SU-DHL-6 (cell line): ENCODE results near the gene ZNF552.
A peak's percentile ranks its signal among the peaks of the same experiment; 100 is the strongest.
"Not testable (repeated sequence)": the region's sequence is repeated elsewhere in the genome, so short reads cannot be mapped to it uniquely, and the experiment has no call there.

Experiments used
- H2AFZ ChIP-seq: fragments of 200-600 bp; sonication (generic); 2 replicates; pipeline ENCODE4 v1.6.1; 2014; ENCODE audit warnings: low read depth, mild to moderate bottlenecking, moderate library complexity, mixed read lengths, antibody characterized with exemption, low read length; ENCODE audit not compliant: severe bottlenecking
- H3F3A ChIP-seq: fragments of 200-600 bp; shearing (Covaris generic); 2 replicates; pipeline ENCODE4 v1.6.0; 2016; ENCODE audit warnings: antibody characterized with exemption, mild to moderate bottlenecking; ENCODE audit not compliant: insufficient read depth
- H3K27ac ChIP-seq: fragments of 200-600 bp; sonication (generic); 2 replicates; pipeline ENCODE4 v1.5.1; 2016; ENCODE audit warnings: low read depth, mild to moderate bottlenecking, low read length, moderate library complexity, mixed read lengths
- H3K27me3 ChIP-seq: fragments of 200-600 bp; sonication (generic), shearing (Covaris generic); 2 replicates; pipeline ENCODE4 v1.6.0; 2014; ENCODE audit warnings: mild to moderate bottlenecking, low read length
- H3K36me3 ChIP-seq: fragments of 200-600 bp; sonication (generic); 2 replicates; pipeline ENCODE4 v1.6.1; 2014; ENCODE audit warnings: mild to moderate bottlenecking, low read length, mixed read lengths
- H3K4me2 ChIP-seq: fragments of 300-600, 200-600 bp; shearing (Covaris generic), sonication (generic); 2 replicates; pipeline ENCODE4 v1.6.0; 2014; ENCODE audit warnings: low read length, low read depth, mild to moderate bottlenecking; ENCODE audit not compliant: poor library complexity, severe bottlenecking
- H3K4me3 ChIP-seq: fragments of 200-600 bp; sonication (generic); 2 replicates; pipeline ENCODE4 v1.5.1; 2014; ENCODE audit warnings: antibody characterized with exemption, low read length, mild to moderate bottlenecking, mixed read lengths; ENCODE audit not compliant: insufficient read depth, poor library complexity, severe bottlenecking
- H3K79me2 ChIP-seq: fragments of 200-600 bp; sonication (generic); 2 replicates; pipeline ENCODE4 v1.6.1; 2014; ENCODE audit warnings: mild to moderate bottlenecking, low read length, moderate library complexity; ENCODE audit not compliant: insufficient read depth
- H3K9ac ChIP-seq: fragments of 200-600 bp; sonication (generic); 2 replicates; pipeline ENCODE4 v1.7.0; 2014; ENCODE audit warnings: mild to moderate bottlenecking, low read length
- H3K9me2 ChIP-seq: fragments of 200-600 bp; sonication (generic); replicated peaks from 2 replicates; pipeline ENCODE4 v1.6.1; 2014; ENCODE audit warnings: low read length; ENCODE audit not compliant: insufficient read depth
- H3K9me3 ChIP-seq: fragments of 200-600 bp; sonication (generic); 2 replicates; pipeline ENCODE4 v1.6.1; 2014; ENCODE audit warnings: low read length, mixed read lengths; ENCODE audit not compliant: insufficient read depth
- H4K20me1 ChIP-seq: fragments of 200-600 bp; sonication (generic); 2 replicates; pipeline ENCODE4 v1.6.1; 2014; ENCODE audit warnings: low read depth, mild to moderate bottlenecking, antibody characterized with exemption, low read length, moderate library complexity, mixed read lengths
- EZH2phosphoT487 ChIP-seq: fragments of 200-600 bp; sonication (generic), shearing (Covaris generic); conservative IDR thresholded peaks from 2 replicates; pipeline ENCODE4 v1.6.1; 2018; ENCODE audit warnings: mild to moderate bottlenecking, antibody characterized with exemption, low read length, moderate library complexity, mixed read lengths
- TF ChIP-seq, protein P1 (sequence below): fragments of 200-600 bp; sonication (generic); IDR thresholded peaks from one replicate; pipeline ENCODE4 v1.5.1; 2017; ENCODE audit warnings: antibody characterized with exemption, mild to moderate bottlenecking, low read length, moderate library complexity; ENCODE audit not compliant: insufficient read depth, poor library complexity, severe bottlenecking

ZNF552 gene

DNA sequence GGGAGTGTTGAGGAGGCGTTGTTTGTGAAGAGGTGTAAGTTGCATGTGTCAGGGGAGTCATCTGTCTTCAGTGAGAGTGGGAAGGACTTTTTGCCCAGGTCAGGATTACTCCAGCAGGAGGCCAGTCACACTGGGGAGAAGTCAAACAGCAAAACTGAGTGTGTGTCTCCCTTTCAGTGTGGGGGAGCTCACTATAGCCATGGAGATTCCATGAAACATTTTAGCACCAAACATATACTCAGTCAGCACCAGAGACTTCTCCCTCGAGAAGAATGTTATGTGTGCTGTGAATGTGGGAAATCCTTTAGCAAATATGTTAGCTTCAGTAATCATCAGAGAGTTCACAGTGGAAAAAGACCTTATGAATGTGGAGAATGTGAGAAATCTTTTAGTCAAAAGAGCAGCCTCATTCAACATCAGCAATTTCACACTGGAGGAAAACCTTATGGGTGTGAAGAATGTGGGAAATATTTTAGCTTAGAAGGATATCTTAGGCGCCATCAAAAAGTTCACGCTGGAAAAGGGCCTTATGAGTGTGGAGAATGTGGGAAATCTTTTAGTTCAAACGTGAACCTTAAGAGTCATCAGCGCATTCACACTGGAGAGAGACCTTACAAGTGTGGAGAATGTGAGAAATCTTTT lies 26.5 kb upstream of the ZNF552 start:
- Histone ChIP-seq H3K9ac (no peak overlapping the region), H3K36me3 (0 out of 2 replicates have a peak, but pooled peaks cover 4% of the 10 kb centered on the region), H2AFZ (no peak overlapping the region), H4K20me1 (no peaks in the 10 kb centered on the region), H3K9me3 (no peaks in the 10 kb centered on the region), H3K27ac (no peak overlapping the region), H3K79me2 (peaks cover 53% of the 10 kb centered on the region), H3K9me2 (no peaks in the 10 kb centered on the region), H3K27me3 (no peaks in the 10 kb centered on the region), H3F3A (no peaks in the 10 kb centered on the region), H3K4me2 (no peak overlapping the region), H3K4me3 (no peak overlapping the region)
- TF ChIP-seq, protein P1, sequence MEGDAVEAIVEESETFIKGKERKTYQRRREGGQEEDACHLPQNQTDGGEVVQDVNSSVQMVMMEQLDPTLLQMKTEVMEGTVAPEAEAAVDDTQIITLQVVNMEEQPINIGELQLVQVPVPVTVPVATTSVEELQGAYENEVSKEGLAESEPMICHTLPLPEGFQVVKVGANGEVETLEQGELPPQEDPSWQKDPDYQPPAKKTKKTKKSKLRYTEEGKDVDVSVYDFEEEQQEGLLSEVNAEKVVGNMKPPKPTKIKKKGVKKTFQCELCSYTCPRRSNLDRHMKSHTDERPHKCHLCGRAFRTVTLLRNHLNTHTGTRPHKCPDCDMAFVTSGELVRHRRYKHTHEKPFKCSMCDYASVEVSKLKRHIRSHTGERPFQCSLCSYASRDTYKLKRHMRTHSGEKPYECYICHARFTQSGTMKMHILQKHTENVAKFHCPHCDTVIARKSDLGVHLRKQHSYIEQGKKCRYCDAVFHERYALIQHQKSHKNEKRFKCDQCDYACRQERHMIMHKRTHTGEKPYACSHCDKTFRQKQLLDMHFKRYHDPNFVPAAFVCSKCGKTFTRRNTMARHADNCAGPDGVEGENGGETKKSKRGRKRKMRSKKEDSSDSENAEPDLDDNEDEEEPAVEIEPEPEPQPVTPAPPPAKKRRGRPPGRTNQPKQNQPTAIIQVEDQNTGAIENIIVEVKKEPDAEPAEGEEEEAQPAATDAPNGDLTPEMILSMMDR: no peak
- no peak for TF ChIP-seq EZH2phosphoT487

DNA sequence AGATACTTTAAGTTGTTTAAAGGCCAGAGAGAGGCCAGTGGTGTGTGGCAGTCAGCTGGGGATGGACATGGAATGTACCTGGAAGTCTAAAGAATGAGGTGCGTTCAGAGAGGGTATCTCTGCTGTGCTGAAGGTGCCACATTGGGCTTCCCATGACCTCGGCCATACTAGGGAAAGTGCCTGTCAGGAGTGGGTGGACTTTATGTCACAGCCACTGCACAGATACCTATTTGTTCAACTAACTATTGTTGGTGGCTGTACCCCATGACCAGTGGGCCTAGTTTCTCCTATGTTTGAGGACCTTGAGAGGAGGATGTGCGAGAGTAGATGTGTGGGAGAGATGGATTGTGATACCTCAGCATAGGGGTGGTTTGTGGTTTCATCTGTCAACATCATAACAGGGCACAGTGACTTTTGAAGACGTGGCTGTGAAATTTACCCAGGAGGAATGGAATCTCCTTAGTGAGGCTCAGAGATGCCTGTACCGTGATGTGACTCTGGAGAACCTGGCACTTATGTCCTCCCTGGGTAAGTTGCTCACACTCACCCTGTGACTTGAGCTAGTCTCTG lies 24.0 kb upstream of the ZNF552 start:
- H3K27ac ChIP-seq, H3K36me3 ChIP-seq, H3K4me2 ChIP-seq, H3K27me3 ChIP-seq, H3K9ac ChIP-seq, H2AFZ ChIP-seq, H3K9me3 ChIP-seq, H4K20me1 ChIP-seq, H3K4me3 ChIP-seq, H3K9me2 ChIP-seq, H3F3A ChIP-seq: not testable (repeated sequence)
- H3K79me2 ChIP-seq: peaks cover 37% of the 10 kb centered on the region

DNA sequence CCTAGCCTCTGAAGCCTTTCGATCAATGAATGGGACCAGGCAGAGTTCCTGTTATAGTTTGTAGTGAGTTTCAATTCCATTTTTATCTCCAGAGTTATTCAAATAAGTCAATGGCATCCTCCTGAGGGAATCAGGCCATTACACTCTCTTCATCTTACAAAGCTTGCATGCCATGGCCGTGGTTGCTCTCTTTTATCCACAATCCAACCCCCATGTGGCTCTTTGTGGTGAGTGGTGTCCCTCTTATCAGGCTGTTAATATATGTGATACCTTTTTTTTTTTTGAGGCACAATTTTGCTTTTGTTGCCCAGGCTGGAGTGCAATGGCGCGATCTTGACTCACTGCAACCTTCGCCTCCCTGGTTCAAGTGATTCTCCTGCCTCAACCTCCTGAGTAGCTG lies 22.3 kb upstream of the ZNF552 start:
- not testable (repeated sequence) for H3K4me3 ChIP-seq, H3K4me2 ChIP-seq, H3K27ac ChIP-seq, H3K9ac ChIP-seq, H3K27me3 ChIP-seq, H3F3A ChIP-seq, H4K20me1 ChIP-seq, H3K36me3 ChIP-seq, H2AFZ ChIP-seq, H3K9me3 ChIP-seq, H3K9me2 ChIP-seq
- H3K79me2 ChIP-seq: peaks cover 30% of the 10 kb centered on the region

DNA sequence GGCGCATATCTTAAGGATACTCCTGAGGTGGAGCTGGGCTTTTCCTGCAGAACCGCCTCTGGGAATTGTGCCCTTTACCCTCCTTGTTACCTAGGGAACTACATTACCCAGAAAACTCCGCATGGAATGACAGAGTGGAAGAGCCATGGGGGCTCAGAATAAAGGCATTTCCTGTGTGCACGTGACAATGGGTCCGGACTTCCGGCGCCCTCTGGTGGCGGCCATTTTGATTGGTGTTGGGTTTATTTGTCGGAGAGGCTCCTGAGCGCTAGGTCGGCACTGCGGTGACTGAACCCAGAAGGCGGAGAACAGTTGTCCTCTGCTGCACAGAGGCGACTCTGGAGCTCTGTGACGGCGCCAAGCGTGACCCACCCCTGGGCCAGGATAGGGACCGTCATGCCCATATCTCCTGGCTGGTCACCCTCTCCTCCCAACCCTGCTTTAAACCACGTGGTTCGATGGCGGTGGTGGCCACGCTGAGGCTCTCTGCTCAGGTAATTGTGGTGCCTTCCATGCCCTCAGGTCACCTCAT lies 15.4 kb upstream of the ZNF552 start, which contains the start of gene ZNF587B:
Gene ZNF587B (plus strand): TSS at position 229 of the 532 bp plus-strand sequence. CDS start 230 bp downstream, at position 459.
- H3F3A ChIP-seq: no peaks in the 10 kb centered on the region
- H3K4me3 ChIP-seq: no peak within 1 kb of the TSS
- no peak within 1 kb of the TSS for H3K4me2 ChIP-seq
- H3K36me3 ChIP-seq: no peaks in the 10 kb centered on the region
- H2AFZ ChIP-seq: no peak within 1 kb of the TSS
- TF ChIP-seq EZH2phosphoT487: no peak
- TF ChIP-seq, protein P1: peak; percentile 43
- no peaks in the 10 kb centered on the region for H3K9me2 ChIP-seq
- H3K79me2 ChIP-seq: peaks cover 71% of the 10 kb centered on the region
- H4K20me1 ChIP-seq: no peaks in the 10 kb centered on the region; the same call in 1 of the 2 replicates
- no peak within 1 kb of the TSS for H3K27ac ChIP-seq
- no peak within 1 kb of the TSS for H3K9ac ChIP-seq
- no peaks in the 10 kb centered on the region for H3K9me3 ChIP-seq
- no peaks in the 10 kb centered on the region for H3K27me3 ChIP-seq
